ENCODE results near the gene SRRD.
"Not testable (repeated sequence)": the region's sequence is repeated elsewhere in the genome, so short reads cannot be mapped to it uniquely, and the experiment has no call there.

The SRRD gene, protein sequence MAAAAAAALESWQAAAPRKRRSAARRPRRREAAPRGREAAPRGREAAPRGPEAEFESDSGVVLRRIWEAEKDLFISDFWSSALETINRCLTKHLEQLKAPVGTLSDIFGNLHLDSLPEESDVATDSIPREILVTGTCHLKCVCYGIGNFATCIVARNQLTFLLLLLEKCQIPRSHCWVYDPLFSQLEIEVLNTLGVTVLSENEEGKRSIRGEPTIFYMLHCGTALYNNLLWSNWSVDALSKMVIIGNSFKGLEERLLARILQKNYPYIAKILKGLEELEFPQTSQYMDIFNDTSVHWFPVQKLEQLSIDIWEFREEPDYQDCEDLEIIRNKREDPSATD

DNA sequence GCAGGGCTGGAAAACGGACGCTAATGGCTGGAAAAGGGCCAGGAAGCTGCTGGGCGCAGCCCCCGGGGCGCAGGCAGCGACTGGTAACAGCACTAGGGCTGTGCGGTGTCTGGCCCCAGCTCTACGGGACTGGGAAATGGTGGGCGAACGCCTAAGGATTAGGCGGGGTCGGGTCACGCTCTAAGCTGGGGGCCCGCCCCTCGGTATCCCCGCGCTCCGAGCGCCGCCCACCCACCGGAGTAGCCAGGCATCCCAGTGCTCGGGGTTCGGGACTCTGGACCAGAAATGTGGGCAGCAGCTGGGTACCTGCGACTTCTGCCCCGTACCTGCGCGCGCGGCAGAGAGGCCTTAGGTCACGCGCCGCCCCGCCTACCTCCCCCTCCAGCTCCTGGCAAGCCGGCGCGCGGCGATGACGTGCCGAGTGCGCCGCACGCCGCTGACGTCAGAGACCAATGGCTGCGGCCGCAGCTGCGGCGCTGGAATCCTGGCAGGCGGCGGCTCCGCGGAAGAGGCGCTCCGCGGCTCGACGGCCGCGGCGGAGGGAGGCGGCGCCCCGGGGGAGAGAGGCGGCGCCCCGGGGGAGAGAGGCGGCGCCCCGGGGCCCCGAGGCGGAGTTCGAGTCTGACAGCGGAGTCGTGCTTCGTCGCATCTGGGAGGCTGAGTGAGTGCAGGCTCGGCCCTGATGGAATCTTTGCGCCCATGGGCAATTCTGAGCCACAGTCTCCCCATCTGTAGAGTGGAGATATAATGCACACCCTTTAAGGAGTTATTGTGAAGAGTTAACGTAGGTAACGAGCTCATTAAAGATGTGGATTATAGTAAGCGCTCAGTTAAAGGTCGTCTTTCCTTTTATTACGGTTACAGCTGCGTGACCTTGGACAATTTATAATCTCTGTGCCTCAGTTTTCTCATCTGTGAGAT is at the start of gene SRRD, which contains the start of gene HPS4:
Gene SRRD (plus strand): TSS at position 439 of the 921 bp plus-strand sequence. CDS start 14 bp downstream, at position 453.
Gene HPS4 (minus strand): TSS at position 345 of the 921 bp plus-strand sequence. CDS start 2,021 bp downstream, outside the sequence.
- DNase-seq (ENCODE audit: low read depth in 2 of 3, low spot score in 2 of 3) = peak; percentile 82 to 95 (median 86)

DNA sequence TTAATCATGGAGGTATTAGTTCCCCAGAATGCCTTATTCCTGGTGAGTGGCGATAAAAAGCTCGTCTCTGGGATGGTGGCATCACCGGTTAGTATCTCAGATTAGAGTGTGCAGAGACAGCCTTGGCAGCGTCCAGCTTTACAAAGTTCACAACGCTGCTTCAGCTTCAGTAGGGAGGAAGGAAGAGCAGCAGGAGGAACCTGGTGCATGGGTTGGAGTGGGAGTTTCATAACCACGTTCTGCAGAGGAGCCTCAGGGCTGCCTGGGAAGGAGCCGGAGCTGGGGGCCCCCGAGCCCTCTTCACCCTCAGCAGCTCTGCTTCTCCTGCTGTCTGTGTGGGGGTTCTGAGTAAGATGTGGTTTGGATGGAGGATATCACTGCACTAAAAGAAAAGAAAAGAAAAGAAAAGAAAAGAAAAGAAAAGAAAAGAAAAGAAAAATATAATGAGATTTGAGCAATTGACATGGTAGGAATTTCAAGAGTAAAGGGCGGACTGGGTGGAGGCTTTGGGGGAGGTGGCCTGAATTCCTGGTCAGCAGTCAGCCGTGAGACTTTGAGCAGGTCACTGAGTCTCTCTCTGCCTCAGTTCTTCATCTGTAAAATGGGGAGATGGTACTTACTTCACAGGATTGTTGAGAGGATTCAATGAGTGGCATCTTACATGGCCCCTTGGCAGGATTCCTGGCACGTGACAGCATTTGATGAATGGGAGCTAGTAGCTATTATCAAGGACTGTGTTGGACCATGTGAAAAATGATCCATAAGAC is 48.2 kb upstream of the SRRD start:
- DNase-seq (ENCODE audit: low read depth in 2 of 3, low spot score in 2 of 3) = no peak

DNA sequence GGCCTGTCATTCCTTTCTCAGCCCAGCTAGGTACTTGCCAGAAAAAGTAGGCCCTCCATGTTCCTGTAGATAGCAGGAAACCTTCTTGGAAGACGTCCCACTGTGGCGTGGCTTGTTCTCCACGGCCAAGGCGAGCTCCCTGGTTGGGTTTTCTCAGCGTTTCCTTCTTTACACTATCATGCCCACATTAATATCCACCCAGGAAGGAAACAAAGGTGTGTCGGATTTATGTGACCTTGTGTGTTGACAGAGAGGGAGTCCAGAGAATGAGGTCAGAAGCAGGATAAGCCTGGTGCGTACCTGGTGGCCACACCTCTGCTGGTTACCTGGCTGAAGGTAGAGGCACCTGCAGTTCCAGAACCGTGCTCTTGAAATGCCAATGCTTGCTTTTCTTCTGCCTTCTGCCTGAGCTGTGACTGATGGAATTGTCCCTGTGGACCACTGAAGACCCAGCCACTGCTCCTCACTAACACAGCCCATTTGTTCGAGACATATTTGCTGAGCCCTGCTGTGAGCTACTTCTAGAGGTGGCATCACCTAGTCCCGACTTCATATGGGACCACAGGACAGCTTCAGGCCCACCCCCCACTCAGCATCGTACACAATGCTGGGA is 46.7 kb upstream of the SRRD start:
- no peak for DNase-seq (ENCODE audit: low read depth in 2 of 3, low spot score in 2 of 3)

DNA sequence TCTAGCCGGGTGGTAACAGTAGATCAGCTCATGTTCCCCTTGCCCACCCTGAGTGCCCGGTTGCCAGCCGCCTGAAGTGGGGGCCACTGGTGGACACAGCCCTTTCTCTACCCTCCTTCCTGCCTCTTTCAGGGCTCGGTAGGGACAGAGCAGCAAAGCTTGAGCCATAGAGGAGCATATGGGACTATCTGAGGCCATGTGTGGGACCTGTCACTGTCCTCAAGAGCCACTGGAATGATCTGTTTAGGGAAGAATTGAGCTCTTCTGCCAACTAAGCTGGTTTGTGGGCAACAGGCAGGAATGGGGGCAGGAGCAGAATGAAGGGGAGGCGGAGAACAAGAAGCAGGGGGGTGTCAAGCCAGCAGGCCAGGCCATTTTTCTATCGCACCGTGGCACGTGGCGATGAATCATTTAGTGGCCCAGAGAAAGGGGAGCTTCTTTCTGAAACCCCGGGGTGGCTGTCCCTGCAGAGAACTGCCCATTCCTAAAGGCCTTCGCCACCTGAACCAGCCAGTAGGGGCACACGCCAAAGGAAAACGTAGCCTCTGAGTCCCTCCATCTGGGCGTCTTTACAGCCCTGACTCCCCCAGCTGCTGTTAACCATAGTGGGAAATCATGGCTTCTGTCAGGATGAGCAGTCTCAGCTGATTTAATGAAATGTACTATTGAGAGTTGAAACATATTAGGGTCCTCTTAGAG is 45.8 kb upstream of the SRRD start:
- DNase-seq (ENCODE audit: low read depth in 2 of 3, low spot score in 2 of 3) = no peak

DNA sequence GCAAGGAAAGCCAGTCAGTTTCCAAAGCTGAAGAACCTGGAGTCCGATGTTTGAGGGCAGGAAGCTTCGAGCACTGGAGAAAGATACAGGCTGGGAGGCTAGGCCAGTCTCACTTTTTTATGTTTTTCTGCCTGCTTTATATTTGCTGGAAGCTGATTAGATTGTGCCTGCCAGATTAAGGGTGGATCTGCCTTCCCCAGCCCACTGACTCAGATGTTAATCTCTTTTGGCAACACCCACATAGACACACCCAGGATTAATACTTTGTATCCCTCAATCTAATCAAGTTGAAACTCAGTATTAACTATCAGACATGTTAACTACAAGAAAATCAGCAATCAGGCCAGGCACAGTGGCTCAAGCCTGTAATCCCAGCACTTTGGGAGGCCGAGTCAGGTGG is 44.9 kb upstream of the SRRD start:
- DNase-seq (ENCODE audit: low read depth in 2 of 3, low spot score in 2 of 3) = not testable (repeated sequence)

DNA sequence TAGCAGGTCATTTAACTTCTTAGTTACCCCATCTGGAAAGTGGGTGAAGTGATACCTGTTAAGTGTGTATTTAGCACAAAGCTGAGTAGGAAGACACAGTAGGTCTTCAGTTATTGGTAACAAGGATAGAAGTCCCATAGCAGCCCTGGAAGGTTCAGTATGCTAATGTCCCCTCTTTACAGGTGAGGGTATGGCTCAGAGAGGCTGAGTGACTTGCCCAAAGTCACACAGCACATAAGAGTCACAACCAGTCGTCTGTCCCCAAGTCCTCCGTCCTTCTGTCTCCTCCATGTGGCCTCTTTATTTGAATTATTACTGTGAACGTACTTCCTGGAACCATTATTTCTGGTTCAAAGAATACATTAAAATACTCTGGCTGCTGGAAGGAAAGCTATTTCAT is 44.1 kb upstream of the SRRD start:
- DNase-seq (ENCODE audit: low read depth in 2 of 3, low spot score in 2 of 3) = no peak

DNA sequence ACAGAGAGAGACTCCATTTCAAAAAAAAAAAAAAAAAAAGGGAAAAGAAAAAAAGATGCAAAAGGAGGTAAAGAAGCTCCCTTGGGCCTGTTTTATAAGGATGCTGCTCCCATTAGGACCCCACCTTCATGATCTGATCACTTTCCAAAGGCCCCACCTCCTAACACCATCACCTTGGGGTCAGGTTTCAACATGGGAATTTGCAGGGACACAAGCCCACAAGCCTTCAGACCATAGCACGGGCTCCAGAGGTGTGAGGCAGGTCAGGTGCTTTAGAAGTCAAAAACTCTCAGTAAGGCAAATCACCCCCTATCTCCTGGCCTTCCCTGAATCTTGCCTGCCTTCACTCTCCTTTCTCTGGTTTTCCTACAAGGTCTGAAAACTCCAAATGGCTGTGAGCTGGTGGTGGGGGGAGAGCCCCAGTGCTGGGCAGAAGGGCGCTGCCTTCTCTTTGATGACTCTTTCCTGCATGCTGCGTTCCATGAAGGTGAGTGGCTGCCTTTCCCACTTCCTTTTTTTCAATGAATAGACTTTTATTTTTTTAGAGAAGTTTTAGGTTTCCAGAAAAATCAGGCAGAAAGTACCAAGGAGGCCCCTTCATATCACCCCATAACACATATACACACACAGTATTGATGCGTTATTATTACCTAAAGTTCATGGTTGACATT is 41.5 kb upstream of the SRRD start:
- no peak for DNase-seq (ENCODE audit: low read depth in 2 of 3, low spot score in 2 of 3)

DNA sequence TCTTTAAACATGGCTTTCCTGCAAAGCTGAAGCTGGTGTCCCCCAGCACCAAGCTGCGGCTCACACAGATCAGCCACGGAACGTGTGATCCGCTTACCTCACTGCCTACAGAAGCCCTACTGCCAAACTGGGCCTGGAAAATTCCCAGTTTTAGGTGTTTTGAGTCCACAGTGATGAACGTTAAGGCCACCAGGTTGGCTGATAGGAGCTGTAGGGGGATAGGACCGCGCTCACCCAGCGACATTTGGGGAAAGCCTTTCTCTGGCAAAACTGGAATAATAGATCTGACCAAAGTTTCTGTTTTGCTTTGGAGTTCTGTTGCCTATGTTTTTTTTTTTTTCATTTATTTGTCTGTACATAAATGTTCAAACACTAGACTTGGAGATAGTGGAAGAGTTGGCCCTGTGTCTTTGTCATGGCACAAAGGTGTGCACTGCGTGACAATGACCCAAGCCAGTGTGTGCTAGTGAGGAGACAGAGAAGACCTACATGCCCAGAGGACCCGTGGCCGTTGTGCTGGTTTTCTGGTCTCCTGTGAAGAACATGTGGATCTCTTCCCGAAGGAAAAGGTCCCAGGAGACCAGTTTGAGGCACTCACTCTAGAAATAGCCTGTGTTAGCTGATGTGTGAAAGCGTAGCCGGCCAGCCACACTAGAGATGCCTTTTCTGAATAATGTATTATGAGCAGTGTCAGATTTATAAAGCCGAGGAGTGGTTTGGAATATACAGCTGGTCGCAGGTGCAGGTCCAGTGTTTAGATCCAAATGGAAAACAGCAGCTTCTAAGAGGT is 39.6 kb upstream of the SRRD start:
- DNase-seq (ENCODE audit: low read depth in 2 of 3, low spot score in 2 of 3) = no peak

DNA sequence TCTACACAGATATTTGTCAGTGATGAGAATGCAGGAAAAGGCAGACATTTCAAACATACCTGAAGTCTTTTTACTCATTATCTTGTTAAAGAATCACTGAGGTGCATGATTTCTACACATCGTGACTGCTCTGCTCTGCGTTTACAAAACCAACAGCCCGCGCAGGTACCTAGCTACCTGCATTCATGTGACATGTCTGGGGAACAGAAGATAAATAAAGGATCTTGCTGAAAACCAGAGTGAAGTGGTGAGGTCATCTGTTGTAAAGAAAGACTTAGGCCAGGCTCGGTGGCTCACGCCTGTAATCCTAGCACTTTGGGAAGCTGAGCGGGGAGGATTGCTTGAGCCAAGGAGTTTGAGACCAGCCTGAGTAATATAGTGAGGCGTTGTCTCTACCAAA is 38.9 kb upstream of the SRRD start:
- DNase-seq (ENCODE audit: low read depth in 2 of 3, low spot score in 2 of 3) = no peak

DNA sequence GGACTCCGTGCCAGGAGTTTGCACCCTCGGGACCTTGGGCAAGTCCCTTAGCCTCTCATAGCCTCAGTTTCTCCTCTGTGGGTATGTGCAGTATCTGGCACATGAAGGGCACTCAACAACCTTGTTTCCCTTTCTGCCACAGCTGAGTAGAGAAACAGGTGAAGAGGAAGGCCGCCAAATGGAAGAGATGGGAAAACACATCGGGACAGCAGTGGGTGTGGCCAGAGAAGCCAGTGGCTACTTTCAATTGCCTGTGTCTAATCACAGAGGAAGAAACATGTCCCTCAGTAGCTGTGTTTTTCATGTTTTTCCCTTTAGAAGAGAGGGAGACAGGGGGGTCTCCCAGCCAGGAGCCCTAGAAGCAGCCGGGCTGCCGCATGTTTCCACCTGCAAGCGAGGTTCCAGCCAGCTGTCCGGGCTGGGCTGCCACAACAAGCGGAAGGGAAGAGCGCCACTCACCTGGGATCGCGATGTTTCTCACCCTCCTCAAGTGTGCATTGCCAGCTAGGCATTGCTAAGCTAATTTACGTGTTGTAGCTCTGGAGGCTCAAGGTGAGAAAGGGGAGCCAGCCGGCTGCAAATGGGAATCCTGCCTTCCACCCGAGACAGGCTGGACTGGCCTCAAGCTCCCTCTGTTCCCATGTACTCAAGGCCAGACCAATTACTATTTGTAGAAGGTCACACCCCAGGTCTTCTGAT is 38.0 kb upstream of the SRRD start:
- no peak for DNase-seq (ENCODE audit: low read depth in 2 of 3, low spot score in 2 of 3)

DNA sequence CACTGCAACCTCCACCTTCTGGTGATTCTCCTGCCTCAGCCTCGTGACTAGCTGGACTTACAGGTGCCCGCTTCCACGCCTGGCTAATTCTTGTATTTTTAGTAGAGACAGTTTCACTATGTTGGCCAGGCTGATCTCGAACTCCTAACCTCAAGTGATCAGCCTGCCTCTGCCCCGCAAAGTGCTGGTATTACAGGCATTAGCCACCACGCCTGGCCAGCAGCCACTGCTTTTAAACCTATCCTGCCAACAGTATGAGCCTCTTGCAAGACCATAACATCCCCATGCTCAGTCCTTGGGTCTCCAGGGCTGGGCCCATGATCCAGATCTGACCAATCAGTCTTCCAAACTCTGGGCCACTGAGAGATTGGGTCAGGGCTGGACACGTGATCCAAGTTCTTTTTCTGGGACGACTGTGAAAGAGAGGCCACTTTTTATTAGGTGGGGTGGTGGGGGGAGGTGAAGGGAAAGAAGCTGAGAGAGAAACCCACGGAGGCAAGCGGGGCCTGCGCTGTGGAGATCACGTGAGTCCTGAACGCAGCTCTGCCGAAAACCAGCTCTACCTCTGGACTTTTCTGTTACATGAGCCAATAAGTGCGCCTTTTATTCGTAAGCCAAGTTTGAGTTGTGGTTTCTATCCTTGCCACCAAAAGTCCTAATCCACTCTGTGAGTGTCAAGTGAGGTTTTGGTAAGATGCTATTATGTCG is 36.7 kb upstream of the SRRD start:
- DNase-seq (ENCODE audit: low read depth in 2 of 3, low spot score in 2 of 3) = no peak

DNA sequence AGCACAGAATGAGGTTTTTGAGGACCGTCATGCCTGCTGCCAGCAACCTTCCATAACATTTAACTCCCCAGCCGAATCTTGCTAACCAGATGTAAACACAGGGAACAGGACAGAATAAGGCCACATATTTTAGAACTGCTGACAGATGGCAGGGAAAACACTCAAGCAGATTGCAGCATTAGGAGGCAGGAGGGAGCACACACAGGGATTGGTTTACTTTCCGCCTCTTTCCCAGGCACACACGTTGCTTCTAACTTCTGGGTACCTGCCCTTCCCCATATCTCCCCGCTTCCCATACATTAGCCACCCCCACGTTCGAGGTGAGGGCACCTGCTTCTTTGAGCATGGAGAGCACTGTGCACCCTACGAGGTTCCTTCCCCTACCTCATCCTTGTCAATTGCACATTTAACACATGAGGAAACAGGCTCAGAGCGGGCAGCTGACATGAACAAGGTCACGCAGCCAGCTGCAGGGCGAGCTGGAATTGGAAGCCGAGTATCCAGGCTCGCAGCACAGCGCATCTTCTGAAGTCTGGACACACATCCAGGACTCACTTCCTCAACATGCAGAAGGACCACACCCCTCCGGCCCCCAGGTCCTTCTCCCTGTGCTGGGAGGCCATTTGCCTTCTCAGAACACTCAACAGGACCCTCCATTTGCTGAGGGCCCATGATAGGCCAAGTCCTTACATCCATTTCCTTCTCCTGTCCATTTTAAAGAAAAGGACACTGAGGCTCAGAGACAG is 35.9 kb upstream of the SRRD start:
- no peak for DNase-seq (ENCODE audit: low read depth in 2 of 3, low spot score in 2 of 3)

DNA sequence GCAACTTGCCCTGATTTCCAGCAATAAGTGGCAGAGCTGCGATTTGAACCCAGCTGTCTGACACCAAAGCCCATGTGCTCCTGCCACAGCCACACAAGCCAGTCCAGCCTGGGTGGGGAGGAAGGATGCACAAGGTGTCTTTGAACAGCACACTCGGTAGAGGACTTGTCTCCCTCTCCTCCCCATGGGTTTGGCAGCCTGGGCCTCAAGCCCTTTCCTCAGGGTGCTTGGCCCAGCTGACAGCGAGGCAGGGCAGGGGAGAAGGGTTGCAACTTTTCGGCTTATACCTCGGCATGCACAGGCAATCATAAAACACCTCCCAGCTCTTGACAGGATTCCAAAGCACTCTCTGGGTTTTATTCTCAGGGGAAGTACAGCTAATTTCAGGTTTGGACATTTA is 35.3 kb upstream of the SRRD start:
- DNase-seq (ENCODE audit: low read depth in 2 of 3, low spot score in 2 of 3) = no peak

DNA sequence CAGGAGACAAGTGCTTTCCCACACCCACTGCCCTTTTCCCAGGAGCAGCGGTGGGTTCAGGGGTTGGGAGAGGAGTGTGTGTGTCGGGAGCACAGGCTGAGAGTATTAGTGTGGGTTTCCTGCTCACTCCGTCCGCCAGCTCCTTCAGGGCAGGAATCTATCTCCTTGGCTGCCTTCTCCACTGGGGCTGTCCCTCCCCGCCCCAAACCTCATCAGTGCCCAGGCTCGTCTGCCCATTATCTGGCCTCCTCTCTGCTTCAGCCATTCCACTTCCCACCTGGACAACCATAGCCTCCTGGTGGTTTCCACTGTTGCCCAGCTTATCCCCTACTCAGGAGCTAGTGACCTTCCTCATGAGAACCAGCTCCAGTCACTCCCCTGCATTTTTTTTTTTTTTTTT is 34.7 kb upstream of the SRRD start:
- DNase-seq (ENCODE audit: low read depth in 2 of 3, low spot score in 2 of 3) = no peak

DNA sequence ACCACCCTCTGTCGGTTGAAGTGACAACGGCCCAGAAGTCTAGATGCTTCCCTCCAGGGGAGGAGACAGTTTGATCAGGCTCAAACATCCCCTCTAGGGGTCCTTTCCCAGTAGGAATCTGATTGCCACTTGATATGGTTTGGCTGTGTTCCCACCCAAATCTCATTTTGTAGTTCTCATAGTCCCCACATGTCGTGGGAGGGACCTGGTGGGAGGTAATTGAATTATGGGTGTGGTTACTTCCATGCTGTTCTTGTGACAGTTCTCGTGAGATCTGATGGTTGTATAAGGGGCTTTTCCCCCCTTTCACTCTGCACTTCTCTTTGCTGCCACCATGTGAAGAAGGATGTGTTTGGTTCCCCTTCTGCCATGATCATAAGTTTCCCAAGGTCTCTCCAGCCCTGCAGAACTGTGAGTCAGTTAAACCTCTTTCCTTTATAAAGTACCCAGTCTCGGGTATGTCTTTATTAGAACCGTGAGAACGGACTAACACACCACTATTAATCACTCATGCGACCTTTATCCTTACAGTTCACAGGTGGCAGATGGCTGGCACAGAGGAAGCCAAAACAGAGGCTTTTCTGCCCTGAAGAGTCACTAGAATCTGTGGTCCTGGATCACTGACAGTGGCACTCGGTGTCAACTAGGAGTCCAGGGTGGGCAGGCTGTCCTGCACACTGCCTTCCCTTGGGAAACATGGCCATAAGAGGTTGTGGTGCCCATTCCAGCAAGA is 33.1 kb upstream of the SRRD start:
- no peak for DNase-seq (ENCODE audit: low read depth in 2 of 3, low spot score in 2 of 3)

DNA sequence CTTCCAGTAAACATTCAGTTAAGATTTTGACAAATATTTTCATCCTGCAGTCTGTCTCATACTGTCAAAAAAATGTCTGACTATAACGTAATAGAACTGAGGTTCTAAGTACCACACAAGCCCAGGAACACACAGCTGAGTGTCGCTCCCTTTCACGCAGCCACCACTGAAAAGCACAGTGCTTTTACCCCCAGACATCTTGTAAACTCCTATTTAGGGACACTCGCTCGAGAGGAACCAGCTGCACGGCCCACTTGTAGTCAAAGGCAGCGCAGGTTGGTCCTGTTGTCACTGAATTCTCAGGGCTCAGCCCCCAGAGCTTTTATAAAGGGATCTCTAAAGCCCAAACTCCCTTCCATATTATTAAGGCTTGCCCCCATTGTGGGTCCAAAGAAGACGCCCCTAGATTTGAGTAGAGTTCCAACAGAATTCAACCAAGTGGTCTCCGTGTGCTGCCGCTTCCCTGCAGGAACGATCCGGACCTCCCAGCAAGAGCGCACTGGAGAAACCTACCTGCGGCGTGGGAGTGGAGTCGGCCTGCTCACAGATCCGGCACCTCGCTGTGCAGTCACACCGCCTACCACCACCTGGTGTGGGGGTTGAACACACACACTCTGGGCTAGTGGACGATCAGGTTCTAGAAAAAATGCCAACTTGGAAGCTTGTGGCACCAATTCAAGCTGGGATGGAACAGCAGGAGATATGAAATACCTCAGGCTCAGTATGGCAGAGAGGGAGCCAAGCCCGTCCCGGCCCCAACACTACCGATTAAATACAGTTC is 31.3 kb upstream of the SRRD start:
- no peak for DNase-seq (ENCODE audit: low read depth in 2 of 3, low spot score in 2 of 3)
